Activated CD4-positive, alpha-beta T cell treated with anti-CD3 and anti-CD28 coated beads for 24 hours (primary cell): ENCODE data around the gene SMARCA4.

ENCODE experiments used
- DNase-seq, 2 donors: peaks; one replicate each; pipeline ENCODE4 v3.0.0-alpha.2; 2020; ENCODE audit warnings: low read depth in 2 of 2

SMARCA4 gene

GRCh38 chr19:10960314-10961072 is at the start of gene SMARCA4:
Gene SMARCA4 (plus strand): TSS chr19:10961030. CDS start chr19:10984152, 23,122 bp downstream.
- DNase-seq = peak; percentile 96 to 97

GRCh38 chr19:10911579-10912363 is 49.1 kb upstream of the SMARCA4 start:
- no peak for DNase-seq

- no peak for DNase-seq
These were observed 48.2 kb upstream of the SMARCA4 start for GRCh38 chr19:10912619-10913018.

GRCh38 chr19:10913716-10914340 is 47.0 kb upstream of the SMARCA4 start:
- no peak for DNase-seq

GRCh38 chr19:10915130-10916091 is 45.4 kb upstream of the SMARCA4 start:
- DNase-seq = no peak

GRCh38 chr19:10916602-10917001 is 44.2 kb upstream of the SMARCA4 start:
- no peak for DNase-seq

- no peak for DNase-seq
These were observed 42.5 kb upstream of the SMARCA4 start for GRCh38 chr19:10918359-10918758.

GRCh38 chr19:10919352-10920287 is 41.2 kb upstream of the SMARCA4 start:
- DNase-seq = no peak

GRCh38 chr19:10920288-10920655 is 40.6 kb upstream of the SMARCA4 start:
- no peak for DNase-seq

- no peak for DNase-seq
These were observed 40.0 kb upstream of the SMARCA4 start for GRCh38 chr19:10920781-10921180.

GRCh38 chr19:10921199-10921909 is 39.5 kb upstream of the SMARCA4 start:
- DNase-seq = no peak

GRCh38 chr19:10921910-10922637 is 38.8 kb upstream of the SMARCA4 start:
- no peak for DNase-seq

GRCh38 chr19:10922638-10923014 is 38.2 kb upstream of the SMARCA4 start:
- no peak for DNase-seq

GRCh38 chr19:10923260-10924112 is 37.3 kb upstream of the SMARCA4 start:
- no peak for DNase-seq

GRCh38 chr19:10924597-10924996 is 36.2 kb upstream of the SMARCA4 start:
- DNase-seq = no peak

GRCh38 chr19:10927730-10928562 is 32.9 kb upstream of the SMARCA4 start:
- no peak for DNase-seq
